ENCODE data around the gene NOP56.

The NOP56 gene

GRCh38 chr20:2706688-2707352 is 54.4 kb downstream of the NOP56 start:
- DNase-seq: no peak

- no peak for DNase-seq
Observed at GRCh38 chr20:2707353-2708072, 55.1 kb downstream of the NOP56 start.
